Uterus (tissue), 4 donors: Measurements from ENCODE around the gene FAM120AOS. TPM values are rescaled to one million over a fixed set of nuclear protein-coding genes. Genes with fewer than 3 reads are reported as not detected.

ENCODE experiments used
- DNase-seq, 2 donors: peaks; one replicate each; pipeline ENCODE4 v3.0.0-alpha.2; 2019 to 2020
- H3K27ac ChIP-seq, 2 donors: fragments of 200-600 bp; sonication (generic); 1 replicate in 1 of 2; 2 replicates in 1 of 2; pipeline ENCODE4 v1.5.1; 2016 to 2018
- H3K27me3 ChIP-seq, 2 donors: fragments of 200-600 bp; sonication (generic); one replicate each; pipeline ENCODE4 v1.5.1; 2018 to 2019; ENCODE audit warnings: control low read depth in 1 of 2
- H3K36me3 ChIP-seq, 2 donors: fragments of 200-600 bp; sonication (generic); one replicate each; pipeline ENCODE4 v1.5.1; 2019; ENCODE audit warnings: control low read depth in 1 of 2
- H3K4me1 ChIP-seq, 2 donors: fragments of 200-600 bp; sonication (generic); one replicate each; pipeline ENCODE4 v1.5.1; 2018 to 2019; ENCODE audit warnings: control low read depth in 1 of 2
- H3K4me3 ChIP-seq, 2 donors: fragments of 200-600 bp; sonication (generic); 1 replicate in 1 of 2; 2 replicates in 1 of 2; pipeline ENCODE4 v1.5.1; 2018 to 2019; ENCODE audit warnings: mild to moderate bottlenecking in 1 of 2
- H3K9me3 ChIP-seq, 2 donors: fragments of 200-600 bp; sonication (generic); one replicate each; pipeline ENCODE4 v1.5.1; 2019; ENCODE audit warnings: control low read depth in 1 of 2
- CTCF ChIP-seq, 4 experiments: fragments of 200-600 bp in 2 of 4; fragments of 450-650 bp in 2 of 4; sonication (generic) in 2 of 4; IDR thresholded peaks; one replicate each; pipeline ENCODE4 v1.5.1; 2016 to 2019; ENCODE audit warnings: antibody characterized with exemption in 4 of 4, mild to moderate bottlenecking in 2 of 4, moderate library complexity in 1 of 4
- POLR2A ChIP-seq, 2 donors: fragments of 450-650 bp; IDR thresholded peaks; one replicate each; pipeline ENCODE4 v1.6.1; 2016; ENCODE audit warnings: antibody characterized with exemption in 2 of 2, mild to moderate bottlenecking in 1 of 2, moderate library complexity in 1 of 2
- intact Hi-C: fragments of 100-400 bp; cut with DNase I; formaldehyde crosslinking; loops from one replicate; pipeline ENCODE4 v1.15.1; 2023; ENCODE audit warnings: low total_unique reads
- total RNA-seq, 4 donors: library from RNA; depleted of rRNA in 3 of 4; stranded (reverse); fragments of >200 nt in 3 of 4; gene quantifications; one replicate each; pipeline versions ENCODE4 v1.1.0 to v1.2.4, GENCODE V29; 2014 to 2023
- donor health status: DM: yes; HTN: yes; CAD: no.

The FAM120AOS gene
- total RNA-seq, 4 donors from 2014 or later: 8.5 to 45.2 (median 39.1) TPM

GRCh38 chr9:93480728-93481324 is 27.4 kb upstream of the FAM120AOS start:
- Histone ChIP-seq H3K4me3 (no peak overlapping the region), H3K4me1 (no peaks in the 10 kb centered on the region), H3K27me3 (no peaks in the 10 kb centered on the region), H3K27ac (no peak overlapping the region), H3K36me3 (no peaks in the 10 kb centered on the region), H3K9me3 (no peaks in the 10 kb centered on the region)
- intact Hi-C loops: no loop called here
- DNase-seq: no peak
- TF ChIP-seq CTCF (IDR thresholded peaks at IDR 0.05) (no peak), POLR2A (IDR thresholded peaks at IDR 0.05) (no peak)

GRCh38 chr9:93480262-93480661 is 26.9 kb upstream of the FAM120AOS start:
- DNase-seq: no peak
- H3K36me3 ChIP-seq: no peaks in the 10 kb centered on the region
- no peak overlapping the region for H3K4me3 ChIP-seq
- no peaks in the 10 kb centered on the region for H3K4me1 ChIP-seq
- H3K9me3 ChIP-seq: no peaks in the 10 kb centered on the region
- intact Hi-C loops: no loop called here
- H3K27me3 ChIP-seq: no peaks in the 10 kb centered on the region
- no peak overlapping the region for H3K27ac ChIP-seq
- TF ChIP-seq CTCF (IDR thresholded peaks at IDR 0.05) (no peak), POLR2A (IDR thresholded peaks at IDR 0.05) (no peak)

DNA sequence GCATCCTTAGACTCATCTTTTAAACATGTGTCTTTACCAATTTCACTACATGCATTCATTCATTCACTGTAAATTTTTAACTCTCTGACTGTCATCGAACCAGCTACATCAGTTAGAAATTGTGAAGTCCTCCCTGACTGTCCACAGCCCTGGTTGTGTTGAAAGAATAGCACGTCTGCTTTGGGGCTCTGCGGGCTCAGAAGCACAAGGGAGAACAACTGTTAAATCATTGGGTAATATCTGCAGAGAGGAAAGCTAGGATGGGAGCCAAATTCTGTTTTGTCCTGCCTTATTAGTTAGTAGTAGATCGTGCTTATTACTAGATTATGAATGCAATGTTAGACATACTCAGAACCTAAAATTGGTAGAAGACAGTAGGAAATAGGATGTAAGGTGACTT is 26.3 kb upstream of the FAM120AOS start:
- Histone ChIP-seq H3K9me3 (no peaks in the 10 kb centered on the region), H3K27me3 (no peaks in the 10 kb centered on the region), H3K4me3 (no peak overlapping the region), H3K36me3 (no peaks in the 10 kb centered on the region), H3K27ac (no peak overlapping the region), H3K4me1 (no peaks in the 10 kb centered on the region)
- no peak for DNase-seq
- intact Hi-C loops: no loop called here
- TF ChIP-seq CTCF (IDR thresholded peaks at IDR 0.05): no peak
- no peak for TF ChIP-seq POLR2A (IDR thresholded peaks at IDR 0.05)

DNA sequence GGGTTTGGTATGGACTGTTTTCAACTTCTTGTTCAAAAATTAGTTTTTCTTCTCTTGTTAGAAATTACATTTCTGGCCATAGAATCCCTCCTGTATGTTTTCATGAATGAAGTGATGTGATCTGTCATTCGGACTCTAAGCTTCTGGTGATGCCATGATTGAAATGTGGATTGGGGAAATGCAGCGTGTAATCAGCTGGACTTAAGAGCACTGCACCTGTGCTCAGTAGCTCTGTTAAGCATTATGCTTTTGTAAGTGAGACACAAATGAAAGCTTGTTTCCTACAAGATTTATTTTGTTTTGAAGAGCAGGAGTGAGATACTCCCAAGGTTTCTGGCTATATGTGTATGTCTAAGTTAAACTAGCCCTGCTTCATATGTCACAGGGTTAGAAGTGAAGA is 24.0 kb upstream of the FAM120AOS start:
- H3K9me3 ChIP-seq: no peaks in the 10 kb centered on the region
- TF ChIP-seq CTCF (IDR thresholded peaks at IDR 0.05) (no peak), POLR2A (IDR thresholded peaks at IDR 0.05) (no peak)
- no peaks in the 10 kb centered on the region for H3K4me1 ChIP-seq
- intact Hi-C loops: no loop called here
- H3K27ac ChIP-seq: no peak overlapping the region
- DNase-seq: no peak
- H3K36me3 ChIP-seq: no peaks in the 10 kb centered on the region
- H3K4me3 ChIP-seq: no peak overlapping the region
- no peaks in the 10 kb centered on the region for H3K27me3 ChIP-seq

DNA sequence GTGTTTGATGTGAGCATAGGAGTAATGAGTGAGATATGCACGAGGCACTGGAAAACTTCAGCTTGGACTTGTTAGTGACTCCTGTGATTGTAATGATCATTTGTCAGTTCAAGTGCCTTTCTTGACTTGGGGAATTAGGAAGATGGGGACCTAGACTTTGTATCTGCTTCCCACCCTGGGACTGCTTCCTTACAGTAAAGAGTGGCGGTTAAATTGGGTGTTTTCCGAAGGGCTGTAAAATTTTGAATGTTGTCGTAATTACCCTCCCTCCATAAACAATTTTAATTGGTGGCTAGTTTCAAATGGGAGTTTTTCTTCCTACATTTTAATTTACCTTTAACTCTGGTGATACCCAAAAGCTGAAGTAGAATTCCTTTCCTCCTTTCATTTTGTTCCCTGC is 23.5 kb upstream of the FAM120AOS start:
- no peaks in the 10 kb centered on the region for H3K27me3 ChIP-seq
- no peaks in the 10 kb centered on the region for H3K4me1 ChIP-seq
- no peak overlapping the region for H3K27ac ChIP-seq
- no peaks in the 10 kb centered on the region for H3K9me3 ChIP-seq
- no peak for TF ChIP-seq POLR2A (IDR thresholded peaks at IDR 0.05)
- no peak for TF ChIP-seq CTCF (IDR thresholded peaks at IDR 0.05)
- H3K36me3 ChIP-seq: no peaks in the 10 kb centered on the region
- H3K4me3 ChIP-seq: no peak overlapping the region
- intact Hi-C loops: no loop called here
- no peak for DNase-seq
